ENCODE data around the gene C1S. TPM values are rescaled to one million over a fixed set of nuclear protein-coding genes. Genes with fewer than 3 reads are reported as not detected.

C1S gene
- total RNA-seq, 1 donor from 2014 or later = 2.1 TPM

DNA sequence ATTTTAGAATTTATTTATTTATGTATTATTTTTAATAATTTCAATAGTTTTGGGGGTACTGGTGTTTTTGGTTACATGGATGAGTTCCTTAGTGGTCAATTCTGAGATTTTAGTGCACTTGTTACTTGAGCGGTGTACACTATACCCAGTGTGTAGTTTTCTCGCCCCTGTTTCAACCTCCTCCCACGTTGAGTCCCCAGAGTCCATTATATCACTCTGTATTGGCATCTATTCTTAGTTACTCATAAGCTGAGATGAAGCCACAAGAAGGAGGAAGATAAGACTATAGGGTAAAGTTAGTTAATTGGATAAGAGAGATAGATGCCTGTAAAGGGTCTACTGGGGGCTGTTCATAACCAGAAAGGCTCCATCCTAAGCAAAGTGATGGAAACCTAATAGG lies 4.0 kb downstream of the C1S start:
- H3K9ac ChIP-seq = no peak overlapping the region
- no peaks in the 10 kb centered on the region for H3K27me3 ChIP-seq

GRCh38 chr12:7065073-7065623 lies 4.6 kb downstream of the C1S start:
- Histone ChIP-seq H3K4me2 (no peak overlapping the region), H3K9ac (no peak overlapping the region)
- TF ChIP-seq EZH2phosphoT487 (IDR thresholded peaks at IDR 0.05) (no peak), CTCF (IDR thresholded peaks at IDR 0.05) (no peak), EZH2 (IDR thresholded peaks at IDR 0.05) (no peak)

More for the DNA sequence above, 4.0 kb downstream of the C1S start:
- Histone ChIP-seq H3K27ac (no peak overlapping the region), H4K20me1 (ENCODE audit: low read depth) (no peaks in the 10 kb centered on the region), H3K36me3 (no peaks in the 10 kb centered on the region), H3K79me2 (ENCODE audit: low read depth) (no peaks in the 10 kb centered on the region), H3F3A (ENCODE audit: low read depth) (no peaks in the 10 kb centered on the region), H2AFZ (replicated peaks) (no peak overlapping the region), H3K4me3 (no peak overlapping the region), H3K4me1 (no peaks in the 10 kb centered on the region), H3K4me2 (no peak overlapping the region), H3K9me3 (ENCODE audit: low read depth) (no peaks in the 10 kb centered on the region)
- no peak for TF ChIP-seq CTCF (IDR thresholded peaks at IDR 0.05)
- TF ChIP-seq EZH2phosphoT487 (IDR thresholded peaks at IDR 0.05) = no peak
- TF ChIP-seq EZH2 (IDR thresholded peaks at IDR 0.05) = no peak
- Mint-ChIP-seq H3K27me3 (ENCODE audit: insufficient read depth, low read depth) (peaks cover 9% of the 10 kb centered on the region), H3K27ac (no peak overlapping the region), H3K4me1 (peaks cover 6% of the 10 kb centered on the region), H3K36me3 (no peaks in the 10 kb centered on the region), H3K4me3 (no peak overlapping the region), H3K9me3 (no peaks in the 10 kb centered on the region)
- no peak for DNase-seq (ENCODE audit: low spot score)

DNA sequence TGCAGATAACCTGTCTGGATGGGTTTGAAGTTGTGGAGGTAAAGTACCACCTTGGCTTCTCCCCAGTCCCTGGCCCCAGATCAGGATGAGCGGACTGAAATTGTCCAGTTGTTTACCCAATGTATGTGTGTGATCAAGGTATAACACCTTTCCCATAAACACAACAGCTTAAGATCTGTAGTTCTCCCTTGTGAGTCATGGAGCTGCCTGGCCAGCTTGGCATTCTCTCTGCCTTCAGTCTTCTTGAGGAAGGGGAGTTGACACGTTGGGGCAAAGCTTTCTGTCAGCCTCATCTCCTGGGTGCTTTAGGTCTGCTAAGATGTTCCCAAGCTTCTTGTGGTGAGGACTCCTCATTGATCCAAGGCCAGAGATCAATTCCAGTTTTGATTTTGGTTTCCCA lies 6.1 kb downstream of the C1S start:
- Histone ChIP-seq H3K9ac (no peak overlapping the region), H2AFZ (replicated peaks) (no peak overlapping the region), H3K9me3 (ENCODE audit: low read depth) (no peaks in the 10 kb centered on the region), H3K27ac (no peak overlapping the region), H3K4me1 (no peaks in the 10 kb centered on the region), H3K36me3 (no peaks in the 10 kb centered on the region), H3F3A (ENCODE audit: low read depth) (no peaks in the 10 kb centered on the region), H3K4me3 (no peak overlapping the region), H3K4me2 (no peak overlapping the region), H3K79me2 (ENCODE audit: low read depth) (no peaks in the 10 kb centered on the region), H4K20me1 (ENCODE audit: low read depth) (no peaks in the 10 kb centered on the region), H3K27me3 (no peaks in the 10 kb centered on the region)
- DNase-seq (ENCODE audit: low spot score) = no peak
- Mint-ChIP-seq H3K27ac (no peak overlapping the region), H3K4me3 (no peak overlapping the region), H3K9me3 (no peaks in the 10 kb centered on the region), H3K4me1 (no peaks in the 10 kb centered on the region), H3K36me3 (no peaks in the 10 kb centered on the region), H3K27me3 (ENCODE audit: insufficient read depth, low read depth) (peaks cover 8% of the 10 kb centered on the region)
- TF ChIP-seq EZH2phosphoT487 (IDR thresholded peaks at IDR 0.05) = no peak
- TF ChIP-seq EZH2 (IDR thresholded peaks at IDR 0.05) = no peak
- TF ChIP-seq CTCF (IDR thresholded peaks at IDR 0.05) = no peak

More at GRCh38 chr12:7065073-7065623, 4.6 kb downstream of the C1S start:
- Mint-ChIP-seq H3K4me3 (no peak overlapping the region), H3K4me1 (peaks cover 6% of the 10 kb centered on the region), H3K27me3 (ENCODE audit: insufficient read depth, low read depth) (peaks cover 11% of the 10 kb centered on the region), H3K9me3 (no peaks in the 10 kb centered on the region), H3K27ac (no peak overlapping the region), H3K36me3 (no peaks in the 10 kb centered on the region)
- no peaks in the 10 kb centered on the region for H3K4me1 ChIP-seq
- no peak for DNase-seq (ENCODE audit: low spot score)
- H3K36me3 ChIP-seq = no peaks in the 10 kb centered on the region
- H3K79me2 ChIP-seq (ENCODE audit: low read depth) = no peaks in the 10 kb centered on the region
- no peaks in the 10 kb centered on the region for H3F3A ChIP-seq (ENCODE audit: low read depth)
- H3K9me3 ChIP-seq (ENCODE audit: low read depth) = no peaks in the 10 kb centered on the region
- H2AFZ ChIP-seq (replicated peaks) = no peak overlapping the region
- no peak overlapping the region for H3K4me3 ChIP-seq
- no peaks in the 10 kb centered on the region for H3K27me3 ChIP-seq
- H4K20me1 ChIP-seq (ENCODE audit: low read depth) = no peaks in the 10 kb centered on the region
- no peak overlapping the region for H3K27ac ChIP-seq

Measured in neural progenitor cell (in vitro differentiated cells).